ENCODE data around the gene DHX8.

DHX8 gene

GRCh38 chr17:43528319-43528987, 44.7 kb downstream of the DHX8 start:
- DNase-seq, result no peak

DNA sequence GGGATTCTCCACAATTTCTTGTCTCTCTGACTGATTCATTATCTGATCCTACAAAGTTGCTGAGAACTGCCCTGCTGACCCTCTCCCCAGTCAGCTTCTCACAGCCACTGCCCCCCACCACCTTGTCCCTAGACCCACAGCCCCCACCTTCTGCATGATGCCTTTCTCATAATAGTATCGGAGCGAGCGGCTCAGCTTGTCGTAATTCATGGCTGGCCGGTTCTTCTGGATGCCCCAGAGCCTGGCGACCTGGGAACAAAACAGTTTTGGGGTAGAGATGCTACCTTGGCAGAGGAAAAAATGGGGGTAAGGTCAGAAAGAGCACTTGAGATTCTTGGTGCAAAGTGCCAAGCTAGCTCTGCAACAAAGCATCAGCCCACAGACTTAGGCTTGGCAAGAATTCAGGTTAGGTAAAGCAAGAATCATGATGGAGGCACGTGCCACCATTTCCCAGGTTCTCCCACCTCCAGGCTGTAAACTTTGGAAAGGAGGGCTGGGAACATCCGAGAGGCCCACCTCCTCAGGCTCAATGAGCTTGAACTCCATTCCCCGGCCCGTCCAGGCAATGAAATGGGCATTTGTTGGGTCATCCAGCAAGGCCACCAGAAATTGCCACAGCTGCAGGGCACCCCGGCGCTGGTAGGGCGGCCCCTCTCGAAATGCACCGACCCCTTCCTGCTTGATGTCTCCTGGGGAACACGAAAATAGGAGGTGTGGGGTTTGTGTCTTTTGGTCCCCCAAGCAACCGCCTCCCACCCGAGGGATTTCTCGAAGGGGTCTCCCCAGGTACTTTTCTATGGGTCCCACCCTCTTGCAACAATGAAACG, 45.4 kb downstream of the DHX8 start:
- no peak for DNase-seq

DNA sequence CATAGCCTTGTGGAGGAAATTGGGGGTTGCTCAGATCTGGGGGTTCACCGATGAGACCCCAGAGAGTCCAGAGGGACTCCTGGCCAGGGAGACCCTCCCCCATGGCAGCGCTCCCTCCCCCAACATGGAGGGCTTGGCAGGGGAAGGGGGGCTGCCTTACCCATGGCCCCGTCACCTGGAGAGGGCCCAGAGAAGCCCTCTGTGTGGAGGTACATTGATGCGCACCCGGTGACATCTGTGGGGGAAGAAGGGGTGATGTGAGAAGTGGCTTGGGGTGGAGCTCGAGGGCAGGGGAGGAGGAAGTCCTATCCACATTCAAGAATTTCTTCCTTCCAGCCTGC, 46.1 kb downstream of the DHX8 start:
- no peak for DNase-seq

DNA sequence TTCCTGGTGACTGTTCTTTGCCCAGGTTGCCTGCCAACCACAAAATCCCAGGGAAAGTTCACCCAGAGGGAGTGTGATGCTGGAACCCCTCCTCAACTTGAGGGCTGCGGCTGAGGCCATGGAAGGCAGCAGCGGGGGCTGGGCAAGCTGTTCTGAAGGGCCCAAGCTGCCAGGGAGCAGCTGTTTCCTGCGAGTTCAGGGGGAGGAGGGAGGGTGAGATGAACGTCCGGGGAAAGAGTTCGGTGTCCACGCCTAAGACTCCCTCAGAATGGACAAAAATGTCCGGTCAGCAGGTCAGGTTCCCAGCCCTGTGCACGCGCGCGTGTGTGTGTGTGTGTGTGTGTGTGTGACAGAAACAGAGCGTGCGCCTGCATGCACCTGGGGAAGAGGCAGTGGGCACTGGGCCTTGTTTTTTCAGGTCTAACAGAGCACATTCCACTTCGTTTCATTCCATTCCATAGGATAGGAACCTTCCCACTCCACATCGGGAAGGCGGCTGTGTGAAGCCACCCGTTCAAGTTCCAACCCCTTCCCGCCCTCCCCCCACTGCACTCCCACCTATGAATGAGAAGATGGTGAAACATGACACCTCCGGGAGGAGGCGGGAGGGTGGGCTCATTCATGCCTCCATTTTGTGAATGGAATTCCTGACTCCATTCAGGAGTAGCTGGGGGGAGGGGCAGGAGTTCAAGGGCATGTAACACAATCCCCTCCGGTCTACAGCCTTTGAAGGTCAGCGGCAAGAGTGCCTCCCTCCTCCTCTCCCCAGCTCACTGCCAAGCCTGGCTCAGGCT, 46.7 kb downstream of the DHX8 start:
- no peak for DNase-seq

- no peak for DNase-seq
These were observed 47.3 kb downstream of the DHX8 start for GRCh38 chr17:43531082-43531378.

GRCh38 chr17:43531955-43532354, 48.2 kb downstream of the DHX8 start:
- DNase-seq, result no peak

GRCh38 chr17:43532581-43532980, 48.8 kb downstream of the DHX8 start:
- no peak for DNase-seq

- DNase-seq, result no peak
These were observed 49.9 kb downstream of the DHX8 start for GRCh38 chr17:43533699-43534098.

DNA sequence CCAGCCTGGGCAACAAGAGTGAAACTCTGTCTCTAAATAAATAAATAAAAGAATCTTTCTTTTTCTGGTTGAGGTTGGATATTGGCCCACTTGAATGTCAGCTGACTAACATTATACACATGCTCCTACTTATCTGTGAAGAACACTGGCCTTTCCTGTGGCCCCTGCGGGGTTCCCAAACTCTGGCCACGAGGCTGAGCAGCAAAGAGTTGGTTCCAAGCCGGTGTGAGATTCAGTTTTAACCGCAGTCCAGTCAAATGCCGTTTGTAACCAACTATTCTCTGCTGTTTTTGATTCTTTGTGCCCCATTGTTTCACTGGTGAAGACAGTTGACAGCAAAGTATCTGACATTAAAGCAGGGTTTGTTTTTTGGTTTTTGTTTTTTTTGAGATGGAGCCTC, 51.1 kb downstream of the DHX8 start:
- DNase-seq, result no peak

DNA sequence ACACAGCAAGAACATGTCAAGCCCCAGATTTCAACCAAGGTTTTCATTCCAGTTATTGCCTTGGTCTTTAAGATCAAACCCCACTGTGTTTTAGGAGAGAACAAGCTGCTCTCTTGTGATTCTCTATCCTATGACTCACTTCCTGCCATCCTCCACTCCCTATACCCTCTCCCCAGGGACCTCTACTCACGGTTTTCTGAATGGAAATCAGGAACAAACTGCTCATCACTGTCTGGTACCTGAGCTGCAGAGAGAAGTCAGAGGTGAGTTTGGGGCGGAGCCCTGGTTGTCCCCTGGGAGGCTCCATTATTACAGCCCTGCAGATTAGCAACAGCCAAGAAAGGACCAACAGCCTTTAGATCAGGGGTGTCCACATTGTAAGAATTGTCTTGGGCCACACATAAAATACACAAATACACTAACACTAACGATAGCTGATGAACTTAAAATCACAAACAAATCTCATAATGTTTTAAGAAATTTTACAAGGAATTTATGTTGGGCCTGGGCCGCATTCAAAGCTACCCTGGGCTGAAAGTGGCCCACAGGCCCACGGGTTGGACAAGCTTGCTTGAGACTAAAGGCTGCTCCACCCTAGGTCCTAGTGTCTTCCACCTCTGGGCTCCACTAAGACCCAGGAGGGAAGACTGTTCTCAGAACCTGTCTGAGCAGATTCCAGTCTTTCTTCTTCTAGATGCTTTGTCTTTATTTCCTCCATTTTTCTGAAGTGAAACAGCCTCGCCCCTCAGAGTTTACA, 52.6 kb downstream of the DHX8 start:
- DNase-seq, result no peak

- no peak for DNase-seq
These were observed 57.3 kb downstream of the DHX8 start for GRCh38 chr17:43540821-43541674.

- no peak for DNase-seq
These were observed 59.1 kb downstream of the DHX8 start for GRCh38 chr17:43542859-43543258.

DNA sequence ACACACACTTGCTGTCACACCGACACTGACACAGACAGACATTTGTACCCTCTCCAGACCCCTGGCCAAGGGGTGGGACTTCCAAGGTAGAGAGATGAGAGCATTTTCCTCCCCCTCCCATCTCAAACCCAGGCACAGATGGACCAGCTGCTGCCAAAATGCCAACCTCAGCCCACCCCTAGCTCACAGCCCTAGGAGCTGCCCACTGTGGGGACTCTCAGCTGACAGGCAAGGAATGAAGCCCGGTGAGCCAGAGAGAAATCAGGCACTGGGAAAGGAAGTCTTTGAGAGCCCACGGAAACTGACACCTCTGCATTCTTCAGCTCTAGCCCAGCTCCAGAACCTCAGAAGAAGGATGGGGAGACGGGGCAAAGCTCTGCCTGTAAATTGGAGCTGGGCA, 59.5 kb downstream of the DHX8 start:
- no peak for DNase-seq

DNA sequence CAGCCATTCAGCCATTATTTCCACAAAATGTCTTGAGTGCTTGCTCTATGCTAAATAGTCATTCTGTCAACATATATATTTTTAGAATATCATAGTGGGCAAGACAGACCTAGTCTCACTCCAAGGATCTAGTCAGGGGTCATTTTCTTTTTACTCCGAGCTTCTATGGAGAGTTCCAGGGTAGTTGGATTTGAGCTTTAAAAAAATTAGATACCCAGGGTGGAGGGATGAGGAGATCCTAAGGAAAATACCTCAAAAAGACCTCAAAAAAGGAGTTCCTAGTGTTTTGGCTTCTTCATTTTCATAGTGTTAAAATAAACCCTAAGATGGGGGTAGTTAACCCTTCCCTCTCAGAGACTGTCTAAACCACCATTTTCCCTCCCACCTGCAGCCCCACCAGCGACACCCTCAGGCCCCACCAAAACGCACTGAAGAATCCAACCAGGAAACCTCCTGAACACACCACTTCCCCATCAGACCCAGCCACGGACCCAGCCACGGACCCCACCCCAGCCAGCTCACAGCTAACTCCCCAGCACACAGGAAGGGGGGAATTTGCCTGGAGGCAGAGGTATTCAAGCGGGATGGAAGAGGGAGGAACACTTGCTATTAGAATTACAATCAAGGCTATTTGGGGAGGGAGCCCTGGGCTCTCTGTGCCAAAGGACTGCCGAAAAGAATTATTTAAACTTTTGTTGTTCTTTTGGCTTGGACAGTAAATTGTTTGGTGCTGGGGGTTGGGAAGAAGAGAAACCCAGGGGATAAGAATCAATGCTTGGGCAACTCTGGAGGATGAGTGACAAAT, 60.2 kb downstream of the DHX8 start:
- DNase-seq, result no peak

DNA sequence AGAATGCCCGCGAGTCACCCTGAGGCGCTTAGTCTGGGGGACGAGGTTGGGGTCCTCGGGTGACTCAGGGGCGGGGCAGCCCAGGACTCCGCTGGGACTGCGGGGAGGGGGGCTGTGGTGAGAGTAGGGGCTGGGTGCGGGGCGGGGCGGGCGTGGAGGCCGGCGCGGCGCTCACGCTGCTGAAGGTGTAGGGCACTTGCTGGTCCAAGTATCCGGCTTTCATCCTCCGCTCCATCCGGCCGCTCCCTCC, 61.5 kb downstream of the DHX8 start:
- DNase-seq, result peak; percentile 11

GRCh38 chr17:43546319-43547188, 62.8 kb downstream of the DHX8 start, which contains the start of gene ETV4:
Gene ETV4, minus strand, starts transcription at chr17:43546340. Its CDS starts 723 bp downstream, at chr17:43545617.
- DNase-seq, result peak; percentile 93

GRCh38 chr17:43547189-43547550, 63.4 kb downstream of the DHX8 start:
- DNase-seq, result no peak

DNA sequence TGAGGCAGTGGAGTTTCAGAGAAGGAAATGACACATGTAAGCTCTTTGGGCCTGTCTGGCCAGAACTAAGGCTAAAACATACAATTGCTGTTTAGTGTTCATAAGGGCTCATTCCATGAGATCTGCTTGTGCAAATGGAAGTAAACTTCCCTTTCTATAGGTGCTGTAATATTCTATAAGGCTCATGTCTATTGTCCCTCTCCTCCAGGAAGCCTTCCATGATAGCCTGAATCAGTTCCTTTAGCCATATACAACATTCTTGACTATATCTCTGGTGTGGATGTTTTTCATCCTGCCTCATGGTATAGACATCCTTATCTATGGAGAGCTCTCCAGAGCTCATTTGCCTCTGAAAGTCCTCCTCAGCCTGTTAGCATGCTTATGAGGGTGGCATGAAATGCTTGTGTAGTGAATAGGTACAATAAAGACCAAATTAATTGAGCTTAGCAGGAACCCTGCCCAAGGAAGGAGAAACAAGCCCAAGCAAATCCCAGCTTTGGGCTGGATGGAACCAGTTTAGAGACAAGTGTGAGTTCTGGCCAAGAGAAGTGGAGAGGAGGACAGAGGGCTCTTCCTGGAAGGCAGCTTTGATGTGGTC, 64.0 kb downstream of the DHX8 start:
- no peak for DNase-seq

DNA sequence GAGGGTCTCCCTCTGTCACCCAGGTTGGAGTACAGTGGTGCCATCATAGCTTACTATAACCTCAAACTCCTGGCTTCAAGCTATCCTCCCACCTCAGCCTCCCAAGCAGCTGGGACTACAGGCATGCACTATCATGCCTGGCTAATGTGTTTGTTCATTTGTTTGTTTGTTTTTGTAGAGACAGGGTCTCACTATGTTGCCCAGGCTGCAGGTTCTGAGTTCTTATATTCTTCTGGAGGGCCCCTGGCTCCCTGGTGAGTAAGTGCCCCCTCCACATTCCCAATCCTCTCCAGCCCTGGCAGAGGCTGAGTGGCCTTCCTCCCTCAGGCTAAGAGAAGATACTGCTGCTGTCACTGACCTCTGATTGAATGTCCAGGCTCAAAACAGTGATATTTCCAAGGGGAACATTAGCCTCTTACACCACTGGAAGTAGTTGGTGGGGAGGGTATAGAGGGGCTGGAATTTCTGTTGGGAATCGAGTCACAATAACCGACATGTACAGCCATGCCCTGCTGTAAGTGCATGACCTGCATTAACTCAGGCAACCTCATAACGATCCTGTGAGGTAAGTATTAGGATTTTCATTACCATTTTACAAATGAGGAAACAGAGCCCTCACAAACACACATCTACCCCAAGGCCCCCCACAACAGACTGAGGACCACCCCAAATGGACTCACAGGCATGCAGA, 65.1 kb downstream of the DHX8 start:
- no peak for DNase-seq

- DNase-seq, result no peak
These were observed 65.7 kb downstream of the DHX8 start for GRCh38 chr17:43549496-43549895.
